ENCODE measurements around the gene PPFIA1.

Gene PPFIA1

GRCh38 chr11:70354629-70355028, 84.1 kb downstream of the PPFIA1 start:
- H3K4me3 ChIP-seq (ENCODE audit: low read depth, low read length): no peak overlapping the region
- H3K9ac ChIP-seq (ENCODE audit: low read length): no peak overlapping the region
- no peaks in the 10 kb centered on the region for H3K4me1 ChIP-seq (ENCODE audit: control insufficient read depth, insufficient read depth, low read length)
- no peaks in the 10 kb centered on the region for H3K9me3 ChIP-seq (ENCODE audit: control insufficient read depth, insufficient read depth, low read depth, low read length)
- peaks cover 92% of the 10 kb centered on the region for H3K36me3 ChIP-seq (ENCODE audit: control insufficient read depth, insufficient read depth, low read length)
- no peaks in the 10 kb centered on the region for H3K27me3 ChIP-seq (ENCODE audit: control insufficient read depth, insufficient read depth, low read length)
- no peak overlapping the region for H3K27ac ChIP-seq (ENCODE audit: low read depth, low read length)

GRCh38 chr11:70358753-70359152, 88.3 kb downstream of the PPFIA1 start:
- no peaks in the 10 kb centered on the region for H3K27me3 ChIP-seq (ENCODE audit: control insufficient read depth, insufficient read depth, low read length)
- no peak overlapping the region for H3K9ac ChIP-seq (ENCODE audit: low read length)
- H3K4me3 ChIP-seq (ENCODE audit: low read depth, low read length): no peak overlapping the region
- H3K9me3 ChIP-seq (ENCODE audit: control insufficient read depth, insufficient read depth, low read depth, low read length): no peaks in the 10 kb centered on the region
- H3K36me3 ChIP-seq (ENCODE audit: control insufficient read depth, insufficient read depth, low read length): peaks cover 96% of the 10 kb centered on the region
- H3K4me1 ChIP-seq (ENCODE audit: control insufficient read depth, insufficient read depth, low read length): no peaks in the 10 kb centered on the region
- H3K27ac ChIP-seq (ENCODE audit: low read depth, low read length): 0 out of 2 replicates have a peak overlapping the region, but pooled peaks have one; percentile 38

DNA sequence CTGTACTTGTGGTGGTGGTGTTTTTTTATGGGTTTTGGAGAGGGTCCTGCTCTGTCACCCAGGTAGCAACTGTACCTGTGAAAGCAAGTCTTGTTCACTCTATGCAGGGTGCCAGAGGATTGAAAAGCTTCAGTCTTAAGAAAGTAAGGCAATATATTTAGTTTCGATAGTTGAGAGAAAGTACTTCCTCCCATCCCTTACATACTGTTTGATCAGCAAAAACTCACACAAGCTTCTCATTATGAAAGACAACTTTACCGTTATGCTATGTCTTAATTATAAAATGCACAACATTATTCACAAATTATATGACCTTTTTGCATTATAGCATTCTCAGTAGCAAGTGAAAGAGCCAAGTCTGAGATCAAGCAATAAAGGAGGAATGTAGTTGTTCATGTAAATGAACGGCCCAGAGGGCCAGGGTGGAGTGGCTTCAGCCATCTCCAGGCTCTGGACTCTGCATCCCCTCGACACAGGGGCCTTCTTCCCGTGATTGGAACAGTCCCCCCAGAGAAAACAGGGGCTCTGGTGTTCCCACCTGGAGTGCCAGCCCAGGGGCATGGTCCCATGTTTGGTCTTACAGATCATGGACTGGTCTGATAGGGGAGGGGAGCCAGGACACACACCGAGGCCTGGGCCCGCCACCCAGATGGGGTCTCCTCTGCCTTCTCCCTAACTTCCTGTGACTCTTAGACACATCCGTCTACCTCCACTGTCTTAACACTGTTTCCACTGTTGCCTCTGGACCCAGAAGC, 89.1 kb downstream of the PPFIA1 start:
- Histone ChIP-seq H3K9me3 (ENCODE audit: control insufficient read depth, insufficient read depth, low read depth, low read length) (no peaks in the 10 kb centered on the region), H3K36me3 (ENCODE audit: control insufficient read depth, insufficient read depth, low read length) (peaks cover 96% of the 10 kb centered on the region), H3K4me1 (ENCODE audit: control insufficient read depth, insufficient read depth, low read length) (no peaks in the 10 kb centered on the region), H3K27ac (ENCODE audit: low read depth, low read length) (no peak overlapping the region), H3K4me3 (ENCODE audit: low read depth, low read length) (no peak overlapping the region), H3K27me3 (ENCODE audit: control insufficient read depth, insufficient read depth, low read length) (no peaks in the 10 kb centered on the region), H3K9ac (ENCODE audit: low read length) (no peak overlapping the region)

GRCh38 chr11:70360211-70360610, 89.7 kb downstream of the PPFIA1 start:
- Histone ChIP-seq H3K36me3 (ENCODE audit: control insufficient read depth, insufficient read depth, low read length) (peaks cover 97% of the 10 kb centered on the region), H3K9me3 (ENCODE audit: control insufficient read depth, insufficient read depth, low read depth, low read length) (no peaks in the 10 kb centered on the region), H3K4me1 (ENCODE audit: control insufficient read depth, insufficient read depth, low read length) (no peaks in the 10 kb centered on the region)

DNA sequence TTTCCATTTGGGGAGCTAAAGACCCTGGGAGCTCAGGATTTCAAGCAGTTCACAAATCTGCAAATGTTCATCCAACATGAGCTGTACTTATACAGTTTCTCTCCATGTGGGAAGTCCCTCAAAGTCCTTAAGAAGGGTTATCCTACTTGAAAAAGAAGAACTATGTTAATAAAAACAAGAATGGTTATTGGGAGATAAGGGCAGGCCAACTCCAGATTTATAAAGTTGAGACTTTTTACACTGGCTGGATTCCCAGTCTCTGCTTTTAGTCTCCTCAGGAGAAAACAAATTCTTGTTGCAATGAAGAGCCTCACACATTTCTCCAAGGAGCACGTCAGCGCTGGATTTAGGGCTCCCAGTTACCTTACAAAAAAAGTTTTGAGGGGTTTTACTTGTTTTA, 93.7 kb downstream of the PPFIA1 start:
- Histone ChIP-seq H3K9me3 (ENCODE audit: control insufficient read depth, insufficient read depth, low read depth, low read length) (no peaks in the 10 kb centered on the region), H3K27ac (ENCODE audit: low read depth, low read length) (no peak overlapping the region), H3K36me3 (ENCODE audit: control insufficient read depth, insufficient read depth, low read length) (peaks cover 89% of the 10 kb centered on the region), H3K4me1 (ENCODE audit: control insufficient read depth, insufficient read depth, low read length) (no peaks in the 10 kb centered on the region), H3K4me3 (ENCODE audit: low read depth, low read length) (no peak overlapping the region), H3K9ac (ENCODE audit: low read length) (no peak overlapping the region), H3K27me3 (ENCODE audit: control insufficient read depth, insufficient read depth, low read length) (no peaks in the 10 kb centered on the region)

More at GRCh38 chr11:70360211-70360610, 89.7 kb downstream of the PPFIA1 start:
- Histone ChIP-seq H3K4me3 (ENCODE audit: low read depth, low read length) (no peak overlapping the region), H3K27ac (ENCODE audit: low read depth, low read length) (no peak overlapping the region), H3K9ac (ENCODE audit: low read length) (no peak overlapping the region), H3K27me3 (ENCODE audit: control insufficient read depth, insufficient read depth, low read length) (no peaks in the 10 kb centered on the region)

DNA sequence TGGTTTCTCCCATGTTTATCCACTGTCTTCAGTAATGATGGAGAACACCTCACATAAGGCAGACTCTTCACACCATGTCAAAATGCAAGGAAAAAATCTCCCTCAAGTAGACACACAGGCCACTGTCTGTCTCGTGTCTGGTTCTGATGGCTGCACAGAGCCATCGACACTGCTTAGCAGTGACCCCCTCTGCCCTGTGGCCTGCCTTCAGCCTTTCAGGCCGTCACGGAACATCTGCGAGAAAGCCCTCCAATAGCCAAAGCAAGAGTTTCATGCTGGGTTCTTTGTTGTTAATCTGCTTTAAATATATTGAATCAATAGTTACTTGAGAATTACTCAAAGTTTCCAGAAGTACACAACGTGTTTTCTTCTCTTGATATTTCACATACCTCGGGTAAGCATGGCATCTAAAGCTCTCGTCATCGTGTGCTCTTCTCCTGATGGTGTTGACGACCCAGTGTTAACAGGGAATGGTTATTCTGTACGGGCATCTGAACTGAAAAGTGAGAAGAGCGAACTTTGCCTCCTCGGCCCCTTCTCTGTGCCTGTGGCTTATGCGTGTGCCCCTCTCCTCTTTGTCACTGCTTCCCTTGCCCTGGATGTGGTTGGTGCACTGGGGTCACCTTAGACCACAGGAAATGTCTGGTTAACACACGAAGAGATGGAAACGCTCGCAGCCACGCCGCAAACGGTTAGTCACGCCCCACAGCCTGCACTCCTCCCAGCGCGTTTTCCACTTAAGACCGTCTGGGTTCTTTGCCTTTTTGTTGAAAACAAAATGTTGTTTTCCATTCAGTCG, 94.5 kb downstream of the PPFIA1 start:
- H3K4me3 ChIP-seq (ENCODE audit: low read depth, low read length): no peak overlapping the region
- H3K4me1 ChIP-seq (ENCODE audit: control insufficient read depth, insufficient read depth, low read length): no peaks in the 10 kb centered on the region
- H3K9ac ChIP-seq (ENCODE audit: low read length): no peak overlapping the region
- H3K36me3 ChIP-seq (ENCODE audit: control insufficient read depth, insufficient read depth, low read length): peaks cover 86% of the 10 kb centered on the region
- H3K9me3 ChIP-seq (ENCODE audit: control insufficient read depth, insufficient read depth, low read depth, low read length): no peaks in the 10 kb centered on the region
- H3K27ac ChIP-seq (ENCODE audit: low read depth, low read length): no peak overlapping the region
- H3K27me3 ChIP-seq (ENCODE audit: control insufficient read depth, insufficient read depth, low read length): no peaks in the 10 kb centered on the region

DNA sequence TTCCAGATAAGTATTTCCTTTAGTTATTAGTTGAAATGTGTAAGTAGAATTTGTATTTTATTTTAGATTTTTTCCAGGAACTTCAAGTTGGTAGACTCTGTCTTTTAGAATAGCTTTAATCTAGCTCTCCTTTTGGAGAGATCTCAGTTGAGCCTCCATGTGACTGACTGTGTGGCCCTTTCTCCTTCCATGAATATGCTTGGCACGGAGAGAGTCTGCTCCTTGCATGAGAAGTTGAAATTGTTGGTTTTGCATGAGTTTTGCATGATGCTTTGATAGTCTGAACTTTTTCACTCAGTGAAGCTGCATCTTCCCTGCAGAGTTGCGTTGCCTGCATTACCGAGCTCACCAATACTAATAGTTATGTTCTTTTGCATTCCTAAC, 95.0 kb downstream of the PPFIA1 start:
- no peak overlapping the region for H3K27ac ChIP-seq (ENCODE audit: low read depth, low read length)
- peaks cover 80% of the 10 kb centered on the region for H3K36me3 ChIP-seq (ENCODE audit: control insufficient read depth, insufficient read depth, low read length)
- H3K4me3 ChIP-seq (ENCODE audit: low read depth, low read length): no peak overlapping the region
- no peaks in the 10 kb centered on the region for H3K27me3 ChIP-seq (ENCODE audit: control insufficient read depth, insufficient read depth, low read length)
- H3K9me3 ChIP-seq (ENCODE audit: control insufficient read depth, insufficient read depth, low read depth, low read length): no peaks in the 10 kb centered on the region
- H3K9ac ChIP-seq (ENCODE audit: low read length): no peak overlapping the region
- H3K4me1 ChIP-seq (ENCODE audit: control insufficient read depth, insufficient read depth, low read length): no peaks in the 10 kb centered on the region

- no peak overlapping the region for H3K27ac ChIP-seq (ENCODE audit: low read depth, low read length)
- no peaks in the 10 kb centered on the region for H3K4me1 ChIP-seq (ENCODE audit: control insufficient read depth, insufficient read depth, low read length)
- H3K36me3 ChIP-seq (ENCODE audit: control insufficient read depth, insufficient read depth, low read length): peaks cover 75% of the 10 kb centered on the region
- no peak overlapping the region for H3K4me3 ChIP-seq (ENCODE audit: low read depth, low read length)
- peaks cover 3% of the 10 kb centered on the region; the same call in 1 of the 2 replicates for H3K9me3 ChIP-seq (ENCODE audit: control insufficient read depth, insufficient read depth, low read depth, low read length)
- no peaks in the 10 kb centered on the region for H3K27me3 ChIP-seq (ENCODE audit: control insufficient read depth, insufficient read depth, low read length)
- H3K9ac ChIP-seq (ENCODE audit: low read length): no peak overlapping the region
These were observed 96.6 kb downstream of the PPFIA1 start for GRCh38 chr11:70367071-70367470.

GRCh38 chr11:70368961-70369360, 98.5 kb downstream of the PPFIA1 start:
- Histone ChIP-seq H3K4me3 (ENCODE audit: low read depth, low read length) (no peak overlapping the region), H3K27ac (ENCODE audit: low read depth, low read length) (no peak overlapping the region), H3K9ac (ENCODE audit: low read length) (no peak overlapping the region), H3K4me1 (ENCODE audit: control insufficient read depth, insufficient read depth, low read length) (no peaks in the 10 kb centered on the region), H3K9me3 (ENCODE audit: control insufficient read depth, insufficient read depth, low read depth, low read length) (peaks cover 3% of the 10 kb centered on the region; the same call in 1 of the 2 replicates), H3K36me3 (ENCODE audit: control insufficient read depth, insufficient read depth, low read length) (peaks cover 75% of the 10 kb centered on the region), H3K27me3 (ENCODE audit: control insufficient read depth, insufficient read depth, low read length) (no peaks in the 10 kb centered on the region)

- H3K4me1 ChIP-seq (ENCODE audit: control insufficient read depth, insufficient read depth, low read length): no peaks in the 10 kb centered on the region
- H3K4me3 ChIP-seq (ENCODE audit: low read depth, low read length): no peak overlapping the region
- no peak overlapping the region for H3K27ac ChIP-seq (ENCODE audit: low read depth, low read length)
- peaks cover 3% of the 10 kb centered on the region; the same call in 1 of the 2 replicates for H3K9me3 ChIP-seq (ENCODE audit: control insufficient read depth, insufficient read depth, low read depth, low read length)
- H3K9ac ChIP-seq (ENCODE audit: low read length): no peak overlapping the region
- no peaks in the 10 kb centered on the region for H3K27me3 ChIP-seq (ENCODE audit: control insufficient read depth, insufficient read depth, low read length)
- peaks cover 74% of the 10 kb centered on the region for H3K36me3 ChIP-seq (ENCODE audit: control insufficient read depth, insufficient read depth, low read length)
These were observed 100.8 kb downstream of the PPFIA1 start for GRCh38 chr11:70371241-70371640.

GRCh38 chr11:70372076-70372475, 101.6 kb downstream of the PPFIA1 start:
- peaks cover 76% of the 10 kb centered on the region for H3K36me3 ChIP-seq (ENCODE audit: control insufficient read depth, insufficient read depth, low read length)
- H3K27ac ChIP-seq (ENCODE audit: low read depth, low read length): no peak overlapping the region
- H3K4me3 ChIP-seq (ENCODE audit: low read depth, low read length): no peak overlapping the region
- H3K9me3 ChIP-seq (ENCODE audit: control insufficient read depth, insufficient read depth, low read depth, low read length): peaks cover 3% of the 10 kb centered on the region; the same call in 1 of the 2 replicates
- no peaks in the 10 kb centered on the region for H3K4me1 ChIP-seq (ENCODE audit: control insufficient read depth, insufficient read depth, low read length)
- no peaks in the 10 kb centered on the region for H3K27me3 ChIP-seq (ENCODE audit: control insufficient read depth, insufficient read depth, low read length)
- no peak overlapping the region for H3K9ac ChIP-seq (ENCODE audit: low read length)
